GM20431 (cell line): Measurements from ENCODE around the gene WDFY4.

Experiments used
- in situ Hi-C: fragments of 300-500 bp; cut with MseI, MboI; formaldehyde crosslinking; loops from one replicate; pipeline ENCODE4 v1.15.0; 2020; ENCODE audit warnings: low sequenced_read_pairs; ENCODE audit not compliant: unreplicated experiment

WDFY4 gene

DNA sequence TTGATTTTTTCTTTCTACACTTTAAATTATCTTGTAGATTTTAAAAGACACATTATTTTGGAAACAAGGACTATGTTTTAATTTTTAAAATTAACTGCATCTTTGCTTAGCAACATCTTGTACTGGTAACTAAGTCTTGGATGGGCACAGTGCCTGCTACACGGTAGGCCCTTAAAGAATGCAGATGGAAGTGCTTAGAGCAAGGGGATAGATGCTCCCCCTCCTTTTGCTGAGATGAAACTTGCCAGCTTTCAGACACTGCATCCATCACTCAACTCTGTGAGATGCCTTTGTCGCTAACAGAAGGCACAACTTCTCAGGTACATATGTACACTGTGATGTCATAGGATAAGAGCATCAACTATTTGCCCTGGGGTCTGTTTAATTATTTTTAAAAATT is 151.1 kb downstream of the WDFY4 start:
- in situ Hi-C loops: no loop called here

DNA sequence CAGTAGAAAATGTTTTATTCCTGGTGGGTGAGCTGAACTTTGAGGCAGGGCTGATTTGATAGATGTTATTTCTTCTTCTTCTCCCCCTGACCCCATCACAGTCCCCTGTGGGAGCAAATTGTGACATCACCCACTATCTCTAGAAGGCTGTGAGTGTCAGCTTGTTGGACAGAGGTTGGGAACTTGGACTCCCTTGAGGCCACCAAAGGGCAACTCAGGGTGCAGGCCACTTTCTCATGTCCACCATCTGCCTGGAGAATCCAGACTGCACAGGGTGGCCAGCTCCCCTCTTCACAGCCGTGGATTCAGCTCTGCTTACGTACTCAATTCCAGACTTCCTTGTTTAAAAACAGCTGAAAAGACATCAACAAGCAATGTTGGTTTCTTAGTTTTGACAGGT is 151.9 kb downstream of the WDFY4 start:
- in situ Hi-C loops: no loop called here

- in situ Hi-C loops: no loop called here
These were observed 154.2 kb downstream of the WDFY4 start for GRCh38 chr10:48838834-48839233.

- in situ Hi-C loops: no loop called here
These were observed 155.4 kb downstream of the WDFY4 start for GRCh38 chr10:48839809-48840679.

- in situ Hi-C loops: no loop called here
These were observed 157.6 kb downstream of the WDFY4 start for GRCh38 chr10:48842231-48842630.

GRCh38 chr10:48843198-48843597 is 158.5 kb downstream of the WDFY4 start:
- in situ Hi-C loops: no loop called here

DNA sequence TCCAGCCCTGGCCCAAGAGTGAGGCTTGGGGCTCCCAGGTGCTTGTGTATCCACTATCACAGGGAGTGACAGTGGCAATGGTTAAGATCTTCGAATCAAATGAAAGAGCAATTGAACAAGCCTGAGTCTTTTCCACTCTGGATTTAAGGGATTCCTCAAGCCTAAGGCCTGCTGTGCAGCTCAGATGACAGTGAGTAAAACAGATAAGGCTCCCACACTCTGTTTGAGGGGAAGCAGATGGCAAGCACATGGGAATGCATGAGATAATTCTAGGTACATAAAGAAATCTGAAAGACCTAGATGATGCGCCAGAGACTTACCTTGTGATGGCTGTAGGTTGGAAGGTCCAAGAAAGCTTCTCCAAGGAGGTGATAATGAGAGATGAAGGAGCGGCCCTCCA is 159.9 kb downstream of the WDFY4 start:
- in situ Hi-C loops: no loop called here

DNA sequence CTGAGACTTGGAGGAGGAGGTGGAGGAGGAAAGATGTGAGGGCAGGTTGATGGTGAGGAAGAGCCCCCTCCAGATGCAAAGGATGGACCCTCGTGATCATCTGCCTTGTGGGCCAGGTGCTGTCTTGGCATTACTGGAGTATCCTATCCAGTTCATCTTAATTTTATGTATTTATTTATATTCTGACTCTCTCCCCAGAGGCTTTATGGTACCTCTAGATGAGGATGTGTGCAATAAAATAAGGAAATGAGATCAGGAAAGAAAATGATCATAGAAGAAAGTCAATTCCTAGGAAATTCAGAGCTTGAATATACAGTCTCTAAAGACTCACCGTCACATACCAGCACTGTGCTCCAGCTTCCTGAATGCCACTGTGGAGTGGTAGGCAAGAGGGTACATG is 160.8 kb downstream of the WDFY4 start:
- in situ Hi-C loops: no loop called here

GRCh38 chr10:48847691-48848090 is 163.0 kb downstream of the WDFY4 start:
- in situ Hi-C loops: no loop called here

GRCh38 chr10:48856855-48857254 is 172.2 kb downstream of the WDFY4 start:
- in situ Hi-C loops: no loop called here

- in situ Hi-C loops: no loop called here
These were observed 187.6 kb downstream of the WDFY4 start for GRCh38 chr10:48872234-48872633.

- in situ Hi-C loops: no loop called here
These were observed 193.4 kb downstream of the WDFY4 start for GRCh38 chr10:48878091-48878490.

- in situ Hi-C loops: no loop called here
These were observed 194.8 kb downstream of the WDFY4 start for GRCh38 chr10:48879451-48879850.

- in situ Hi-C loops: no loop called here
These were observed 195.5 kb downstream of the WDFY4 start for GRCh38 chr10:48880016-48880705.

GRCh38 chr10:48881937-48882336 is 197.3 kb downstream of the WDFY4 start:
- in situ Hi-C loops: no loop called here

DNA sequence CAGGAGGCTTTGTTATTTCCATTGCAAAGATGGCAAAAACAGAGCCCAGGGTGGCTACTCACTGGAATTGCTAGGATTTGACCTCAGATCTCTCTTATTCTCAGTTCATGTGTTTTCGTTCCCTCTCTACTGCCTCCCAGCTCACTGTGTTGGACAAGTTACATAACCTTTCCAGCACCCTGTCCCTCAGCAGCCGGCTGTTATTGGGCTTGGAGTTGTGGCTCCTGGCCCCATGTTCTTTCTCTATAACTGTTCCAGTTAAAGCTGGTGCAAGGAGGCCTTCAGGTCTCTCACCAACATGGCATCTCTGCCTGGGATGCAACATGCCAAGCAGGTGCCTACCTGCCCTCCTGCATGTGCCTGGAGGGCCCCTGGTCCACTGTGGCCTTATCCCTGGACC is 198.2 kb downstream of the WDFY4 start:
- in situ Hi-C loops: no loop called here

GRCh38 chr10:48883701-48884100 is 199.0 kb downstream of the WDFY4 start:
- in situ Hi-C loops: no loop called here

DNA sequence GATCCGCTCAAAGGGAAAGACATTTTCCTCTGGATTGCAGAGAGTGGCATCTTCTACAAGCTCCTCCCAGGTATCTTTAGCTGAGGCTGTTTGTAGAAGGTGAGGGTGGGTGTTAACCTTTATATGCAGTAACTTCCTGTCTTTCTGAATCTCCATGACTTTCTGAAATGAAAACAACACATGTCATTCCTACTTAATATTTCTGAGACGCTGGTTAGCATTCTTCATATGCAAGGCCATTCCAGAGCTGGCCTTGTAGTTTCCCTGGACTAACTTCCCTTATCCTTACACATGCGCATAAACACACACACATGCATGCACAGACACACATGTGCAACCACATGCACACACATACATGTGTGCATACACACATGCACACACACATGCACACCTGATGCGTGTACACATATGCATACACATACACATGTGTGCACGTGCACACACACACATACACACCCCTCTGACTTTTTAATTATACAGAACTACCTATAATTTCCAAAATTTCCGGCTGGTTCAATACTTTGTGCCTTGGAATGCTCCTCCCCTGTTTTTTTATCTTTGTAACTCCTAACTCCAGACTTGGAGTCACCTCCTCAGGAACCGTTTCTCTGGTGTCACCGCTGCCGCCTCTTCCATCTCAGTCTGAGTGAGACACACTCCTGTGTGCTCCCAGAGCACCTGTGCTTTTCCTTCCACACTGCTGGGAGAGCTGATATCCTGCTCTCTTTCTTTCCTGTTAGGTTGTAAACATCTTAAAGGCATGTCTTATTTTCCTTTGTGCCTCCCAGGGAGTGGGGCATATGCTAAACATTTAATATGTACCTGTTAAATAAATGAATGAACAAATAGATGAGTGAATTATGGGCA is 199.7 kb downstream of the WDFY4 start:
- in situ Hi-C loops: no loop called here

- in situ Hi-C loops: no loop called here
These were observed 200.7 kb downstream of the WDFY4 start for GRCh38 chr10:48885376-48885775.

GRCh38 chr10:48887982-48888381 is 203.3 kb downstream of the WDFY4 start:
- in situ Hi-C loops: no loop called here
